Measurements from ENCODE around the gene CBX7.

The CBX7 gene

DNA sequence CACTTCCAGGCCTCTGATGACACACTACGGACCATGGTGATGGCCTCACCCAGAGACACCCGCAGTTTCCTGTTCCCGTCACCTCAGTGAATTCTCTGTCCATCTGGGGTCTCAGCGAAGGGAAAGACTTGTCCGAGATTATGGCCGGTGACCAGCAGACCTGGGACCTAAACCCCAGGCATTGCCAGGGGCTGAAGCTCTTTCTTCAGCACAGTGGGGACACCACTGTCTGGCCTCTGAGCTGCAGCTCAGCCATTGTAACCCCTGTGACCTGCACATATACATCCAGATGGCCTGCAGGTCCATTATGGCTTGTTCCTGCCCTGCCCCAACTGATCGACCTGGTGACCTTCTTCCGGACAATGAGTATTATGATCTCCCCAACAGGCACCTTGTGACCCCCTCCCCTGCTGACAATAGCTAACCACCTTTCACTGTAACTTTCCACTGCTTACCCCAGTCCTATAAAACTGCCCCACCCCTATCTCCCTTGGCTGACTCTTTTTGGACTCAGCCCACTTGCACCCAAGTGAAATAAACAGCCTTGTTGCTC is 22.3 kb downstream of the CBX7 start:
- no peak overlapping the region for H3K4me3 Mint-ChIP-seq
- H3K9me3 Mint-ChIP-seq = no peaks in the 10 kb centered on the region
- DNase-seq (ENCODE audit: low spot score) = no peak
- no peaks in the 10 kb centered on the region for H3K36me3 Mint-ChIP-seq (ENCODE audit: low read depth)
- no peaks in the 10 kb centered on the region for H3K4me1 Mint-ChIP-seq (ENCODE audit: low read depth)
- no peaks in the 10 kb centered on the region for H3K27me3 Mint-ChIP-seq (ENCODE audit: low read depth)
- H3K27ac Mint-ChIP-seq = no peak overlapping the region

DNA sequence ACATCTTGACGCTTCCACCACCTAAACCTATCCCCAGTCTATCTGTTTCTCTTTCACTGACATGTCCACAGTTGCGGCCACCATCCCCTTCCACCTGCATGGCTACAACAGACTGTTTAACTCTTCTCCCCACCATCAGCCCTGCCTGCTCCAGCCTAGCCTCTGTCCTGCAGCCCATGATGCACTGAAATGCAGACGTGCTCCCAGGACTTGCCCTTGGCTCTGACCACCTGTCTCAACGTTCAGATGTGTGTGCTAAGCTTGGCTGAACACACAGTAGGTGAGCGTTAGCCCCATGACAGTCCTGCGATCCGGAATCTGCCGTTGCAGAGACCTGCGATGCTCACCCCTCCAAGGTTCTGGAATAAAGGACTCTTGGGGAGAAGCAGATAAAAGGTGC is 22.7 kb downstream of the CBX7 start:
- Mint-ChIP-seq H3K4me1 (ENCODE audit: low read depth) (no peaks in the 10 kb centered on the region), H3K27me3 (ENCODE audit: low read depth) (no peaks in the 10 kb centered on the region), H3K36me3 (ENCODE audit: low read depth) (no peaks in the 10 kb centered on the region), H3K9me3 (no peaks in the 10 kb centered on the region), H3K4me3 (no peak overlapping the region), H3K27ac (no peak overlapping the region)
- DNase-seq (ENCODE audit: low spot score) = no peak

DNA sequence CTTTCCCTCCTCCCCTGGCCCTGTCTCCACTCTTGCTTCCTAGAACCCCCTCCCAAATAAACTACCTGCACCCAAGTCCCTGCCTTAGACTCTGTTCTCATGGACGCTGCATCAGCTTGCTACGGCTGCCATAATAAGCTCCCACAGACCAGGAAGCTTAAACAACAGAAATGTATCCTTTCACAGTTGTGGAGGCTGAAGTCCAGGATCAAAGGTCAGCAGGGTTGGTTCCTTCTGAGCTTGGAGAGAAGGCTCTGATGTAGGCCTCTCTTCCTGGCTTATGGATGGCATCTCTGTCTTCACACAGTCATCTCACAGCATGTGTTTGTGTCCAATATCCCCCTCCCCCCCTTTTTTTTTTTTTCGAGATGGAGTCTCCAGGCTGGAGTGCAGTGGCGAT is 23.4 kb downstream of the CBX7 start:
- no peaks in the 10 kb centered on the region for H3K27me3 Mint-ChIP-seq (ENCODE audit: low read depth)
- H3K4me1 Mint-ChIP-seq (ENCODE audit: low read depth) = no peaks in the 10 kb centered on the region
- H3K9me3 Mint-ChIP-seq = no peaks in the 10 kb centered on the region
- no peak overlapping the region for H3K27ac Mint-ChIP-seq
- H3K36me3 Mint-ChIP-seq (ENCODE audit: low read depth) = no peaks in the 10 kb centered on the region
- H3K4me3 Mint-ChIP-seq = no peak overlapping the region
- no peak for DNase-seq (ENCODE audit: low spot score)

DNA sequence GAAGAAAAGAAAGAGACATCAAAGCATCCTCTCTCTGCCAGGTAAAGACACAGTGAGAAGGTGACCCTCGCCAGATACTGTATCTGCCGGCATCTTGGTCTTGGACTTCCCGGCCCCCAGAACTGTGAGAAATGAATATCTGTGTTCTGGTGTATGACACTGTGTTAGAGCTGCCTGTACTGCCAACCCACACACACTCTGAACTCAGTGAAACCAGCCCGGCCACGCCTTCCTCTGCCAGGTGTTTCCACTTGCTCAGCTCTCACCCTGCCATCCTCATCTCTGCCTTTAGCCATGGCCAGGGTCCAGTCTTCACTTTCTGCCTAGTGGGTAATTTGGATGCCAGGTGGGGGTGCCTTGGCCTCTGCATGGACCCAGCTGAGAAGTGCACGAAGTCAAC is 24.0 kb downstream of the CBX7 start:
- Mint-ChIP-seq H3K27me3 (ENCODE audit: low read depth) (no peaks in the 10 kb centered on the region), H3K4me1 (ENCODE audit: low read depth) (no peaks in the 10 kb centered on the region), H3K4me3 (no peak overlapping the region), H3K36me3 (ENCODE audit: low read depth) (no peaks in the 10 kb centered on the region), H3K27ac (no peak overlapping the region), H3K9me3 (no peaks in the 10 kb centered on the region)
- DNase-seq (ENCODE audit: low spot score) = no peak

DNA sequence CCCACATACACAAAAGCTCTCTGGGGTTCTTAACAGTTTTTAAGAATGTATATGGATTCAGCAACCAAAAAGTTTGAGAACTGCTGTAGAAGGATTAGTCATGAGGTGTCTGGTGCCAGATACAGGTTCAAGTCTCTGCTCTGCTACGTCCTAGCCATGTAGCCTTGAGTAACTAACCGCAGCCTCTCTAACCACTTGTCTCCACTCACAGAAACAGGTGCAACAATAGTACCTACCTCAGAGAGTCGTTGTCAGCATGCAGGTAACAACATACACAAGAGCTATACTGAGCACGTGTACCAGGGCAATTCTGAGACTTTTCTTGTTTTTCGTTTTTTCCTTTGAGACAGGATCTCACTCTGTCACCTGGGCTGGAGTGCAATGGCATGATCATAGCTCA is 26.9 kb downstream of the CBX7 start:
- H3K9me3 Mint-ChIP-seq = no peaks in the 10 kb centered on the region
- no peak overlapping the region for H3K4me3 Mint-ChIP-seq
- H3K27me3 Mint-ChIP-seq (ENCODE audit: low read depth) = no peaks in the 10 kb centered on the region
- no peak overlapping the region for H3K27ac Mint-ChIP-seq
- H3K4me1 Mint-ChIP-seq (ENCODE audit: low read depth) = peaks cover 5% of the 10 kb centered on the region
- H3K36me3 Mint-ChIP-seq (ENCODE audit: low read depth) = no peaks in the 10 kb centered on the region
- DNase-seq (ENCODE audit: low spot score) = no peak

- DNase-seq (ENCODE audit: low spot score) = no peak
- Mint-ChIP-seq H3K4me3 (no peak overlapping the region), H3K27me3 (ENCODE audit: low read depth) (no peaks in the 10 kb centered on the region), H3K36me3 (ENCODE audit: low read depth) (no peaks in the 10 kb centered on the region), H3K9me3 (no peaks in the 10 kb centered on the region), H3K4me1 (ENCODE audit: low read depth) (peaks cover 5% of the 10 kb centered on the region), H3K27ac (no peak overlapping the region)
Measured at GRCh38 chr22:39123751-39124581, 28.5 kb downstream of the CBX7 start.

- H3K4me3 Mint-ChIP-seq = no peak overlapping the region
- no peak overlapping the region for H3K27ac Mint-ChIP-seq
- DNase-seq (ENCODE audit: low spot score) = no peak
- peaks cover 9% of the 10 kb centered on the region for H3K4me1 Mint-ChIP-seq (ENCODE audit: low read depth)
- no peaks in the 10 kb centered on the region for H3K36me3 Mint-ChIP-seq (ENCODE audit: low read depth)
- no peaks in the 10 kb centered on the region for H3K27me3 Mint-ChIP-seq (ENCODE audit: low read depth)
- H3K9me3 Mint-ChIP-seq = no peaks in the 10 kb centered on the region
Measured at GRCh38 chr22:39122772-39123470, 29.6 kb downstream of the CBX7 start.

- H3K36me3 Mint-ChIP-seq (ENCODE audit: low read depth) = no peaks in the 10 kb centered on the region
- no peak for DNase-seq (ENCODE audit: low spot score)
- H3K27ac Mint-ChIP-seq = peak overlapping the region; percentile 33
- H3K9me3 Mint-ChIP-seq = no peaks in the 10 kb centered on the region
- H3K27me3 Mint-ChIP-seq (ENCODE audit: low read depth) = no peaks in the 10 kb centered on the region
- H3K4me3 Mint-ChIP-seq = no peak overlapping the region
- H3K4me1 Mint-ChIP-seq (ENCODE audit: low read depth) = peaks cover 21% of the 10 kb centered on the region
Measured at GRCh38 chr22:39120983-39121382, 31.5 kb downstream of the CBX7 start.

DNA sequence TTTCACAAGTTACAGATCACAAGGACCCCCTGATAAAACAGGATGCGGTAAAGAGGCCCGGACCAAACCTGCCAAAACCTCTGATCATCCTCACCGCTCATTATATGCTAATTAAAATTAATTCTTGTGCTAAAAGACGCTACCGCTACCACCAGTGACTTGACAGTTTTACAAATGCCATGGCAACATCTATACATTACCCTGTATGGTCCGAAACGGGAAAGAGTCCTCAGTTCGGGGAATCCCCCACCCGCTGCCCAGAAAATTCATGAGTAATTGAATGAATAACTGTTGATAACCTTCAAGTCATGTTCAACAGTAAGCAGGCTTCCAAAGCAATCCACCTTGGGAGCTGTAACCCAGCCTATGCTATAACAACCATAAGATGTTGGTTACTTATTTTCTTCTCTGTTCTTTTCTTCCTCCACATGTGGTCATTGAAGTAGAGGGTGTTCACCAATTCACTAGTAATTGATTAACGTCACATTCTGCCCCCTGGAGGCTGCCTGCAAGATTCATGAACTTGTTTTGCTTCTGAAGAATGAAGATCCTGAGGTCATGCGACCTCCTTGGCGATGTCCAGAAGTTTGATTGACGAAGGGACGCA is 34.8 kb downstream of the CBX7 start:
- Mint-ChIP-seq H3K9me3 (no peaks in the 10 kb centered on the region), H3K27me3 (ENCODE audit: low read depth) (no peaks in the 10 kb centered on the region), H3K27ac (peak overlapping the region; percentile 74), H3K4me3 (peak overlapping the region; percentile 42), H3K36me3 (ENCODE audit: low read depth) (no peaks in the 10 kb centered on the region), H3K4me1 (ENCODE audit: low read depth) (peaks cover 34% of the 10 kb centered on the region)
- peak; percentile 80 for DNase-seq (ENCODE audit: low spot score)

GRCh38 chr22:39115977-39116621 is 36.4 kb downstream of the CBX7 start:
- no peaks in the 10 kb centered on the region for H3K9me3 Mint-ChIP-seq
- H3K36me3 Mint-ChIP-seq (ENCODE audit: low read depth) = no peaks in the 10 kb centered on the region
- no peak overlapping the region for H3K4me3 Mint-ChIP-seq
- no peak overlapping the region for H3K27ac Mint-ChIP-seq
- peaks cover 30% of the 10 kb centered on the region for H3K4me1 Mint-ChIP-seq (ENCODE audit: low read depth)
- peak; percentile 15 for DNase-seq (ENCODE audit: low spot score)
- H3K27me3 Mint-ChIP-seq (ENCODE audit: low read depth) = no peaks in the 10 kb centered on the region

- Mint-ChIP-seq H3K9me3 (no peaks in the 10 kb centered on the region), H3K27ac (no peak overlapping the region), H3K27me3 (ENCODE audit: low read depth) (no peaks in the 10 kb centered on the region), H3K4me1 (ENCODE audit: low read depth) (peaks cover 34% of the 10 kb centered on the region), H3K36me3 (ENCODE audit: low read depth) (no peaks in the 10 kb centered on the region), H3K4me3 (no peak overlapping the region)
- no peak for DNase-seq (ENCODE audit: low spot score)
Measured at GRCh38 chr22:39115570-39115969, 36.9 kb downstream of the CBX7 start.

GRCh38 chr22:39114112-39114511 is 38.4 kb downstream of the CBX7 start:
- Mint-ChIP-seq H3K4me1 (ENCODE audit: low read depth) (peaks cover 34% of the 10 kb centered on the region), H3K27ac (no peak overlapping the region)

DNA sequence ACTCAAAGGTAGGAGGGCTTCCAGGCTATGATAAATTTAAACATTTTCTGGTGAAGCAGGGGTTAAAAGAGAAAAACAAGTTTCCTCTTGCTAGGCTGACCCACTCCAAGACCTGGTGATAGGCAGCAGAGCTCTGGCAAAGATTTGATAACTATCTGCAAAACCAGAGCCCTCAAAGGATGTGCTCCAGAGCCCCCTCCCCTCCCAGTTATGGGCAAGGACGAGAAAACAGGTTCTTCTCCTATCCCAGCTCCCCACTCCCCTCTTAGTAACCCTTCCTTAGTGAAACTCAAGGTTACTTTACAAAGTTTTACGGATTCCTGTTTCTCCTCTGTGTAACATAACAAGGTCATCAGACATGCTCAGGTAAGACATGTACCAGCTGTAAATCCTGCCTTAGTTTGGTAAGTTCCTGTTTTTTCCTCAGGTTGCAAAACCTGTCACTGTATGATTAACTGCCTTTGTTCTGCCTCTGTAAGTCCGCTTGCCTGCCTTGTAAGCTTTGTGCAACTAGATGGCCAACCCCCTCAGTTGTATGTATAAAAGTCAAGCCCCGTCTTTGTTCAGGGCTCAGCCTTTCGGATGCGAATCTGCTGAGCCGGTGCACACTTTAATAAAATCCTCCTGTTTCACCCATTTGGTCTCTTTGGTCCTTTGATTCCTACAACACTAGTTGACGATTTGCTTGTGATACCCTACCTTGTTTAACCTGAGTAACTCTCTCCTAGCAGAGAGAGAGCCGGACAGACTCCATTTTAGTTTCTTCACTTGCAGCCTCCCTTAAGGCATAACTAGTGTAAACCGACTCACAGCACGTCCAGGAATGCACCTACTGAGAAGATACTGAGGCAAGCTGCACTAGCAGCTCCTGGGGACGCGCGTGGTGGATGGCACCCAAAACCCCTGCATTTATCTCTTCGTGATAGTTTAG is 41.6 kb downstream of the CBX7 start:
- H3K4me1 Mint-ChIP-seq (ENCODE audit: low read depth) = peaks cover 18% of the 10 kb centered on the region
- H3K27ac Mint-ChIP-seq = no peak overlapping the region
- no peaks in the 10 kb centered on the region for H3K27me3 Mint-ChIP-seq (ENCODE audit: low read depth)
- DNase-seq (ENCODE audit: low spot score) = no peak
- no peaks in the 10 kb centered on the region for H3K36me3 Mint-ChIP-seq (ENCODE audit: low read depth)
- no peaks in the 10 kb centered on the region for H3K9me3 Mint-ChIP-seq
- H3K4me3 Mint-ChIP-seq = no peak overlapping the region

More at GRCh38 chr22:39114112-39114511, 38.4 kb downstream of the CBX7 start:
- Mint-ChIP-seq H3K9me3 (no peaks in the 10 kb centered on the region), H3K27me3 (ENCODE audit: low read depth) (no peaks in the 10 kb centered on the region), H3K4me3 (no peak overlapping the region), H3K36me3 (ENCODE audit: low read depth) (no peaks in the 10 kb centered on the region)
- no peak for DNase-seq (ENCODE audit: low spot score)

Data from T-helper 2 cell treated with Interferon-gamma antibody and Interleukin-4, amounts not matched to agents 5 μg/mL and 100 μg/mL, for 36 hours (primary cell).